AG04450 (cell line): ENCODE data around the gene HAUS2. TPM values are rescaled to one million over a fixed set of nuclear protein-coding genes. Genes with fewer than 3 reads are reported as not detected.
"Not testable (repeated sequence)": the region's sequence is repeated elsewhere in the genome, so short reads cannot be mapped to it uniquely, and the experiment has no call there.

Source experiments
- CTCF ChIA-PET: fragments of 300-600, 350-600 bp; formaldehyde crosslinking; extraction: SDS; loops from one replicate; lab custom pipeline; 2022; ENCODE audit warnings: antibody characterized with exemption, inconsistent platforms; lab: Charles Lee
- POLR2A ChIA-PET: fragments of 350-600 bp; formaldehyde crosslinking; extraction: SDS; loops from one replicate; lab custom pipeline; 2021; ENCODE audit warnings: antibody characterized with exemption, inconsistent platforms; lab: Yijun Ruan, JAX
- DNase-seq: peaks from one replicate; pipeline ENCODE4 v3.0.0-alpha.2; 2011; ENCODE audit warnings: low read depth, low spot score
- H3K27ac ChIP-seq: one replicate; pipeline ENCODE4 v1.5.1; 2012; ENCODE audit warnings: low read depth, low read length, control low read depth
- H3K27me3 ChIP-seq: one replicate; pipeline ENCODE4 v1.6.0; 2012; ENCODE audit warnings: low read length; ENCODE audit not compliant: control insufficient read depth, insufficient read depth
- H3K4me3 ChIP-seq: 2 replicates; pipeline ENCODE4 v1.5.1; 2011; ENCODE audit warnings: mild to moderate bottlenecking, low read depth, low read length, control low read depth
- H3K9me3 ChIP-seq: 2 replicates; pipeline ENCODE4 v1.5.1; 2012; ENCODE audit warnings: low read length; ENCODE audit not compliant: control insufficient read depth, insufficient read depth
- polyA plus RNA-seq: library from polyadenylated mRNA; depleted of rRNA; stranded (reverse); fragments of >200 nt; gene quantifications from 2 replicates; pipeline ENCODE4 v1.2.3, GENCODE V29; 2011
- TF ChIP-seq, protein P1 (sequence below): IDR thresholded peaks from 2 replicates; pipeline ENCODE4 v1.5.1; 2011; ENCODE audit warnings: low read depth, low read length, control low read depth, inconsistent platforms

The HAUS2 gene
- polyA plus RNA-seq, 1 experiment: 30.6 TPM

DNA sequence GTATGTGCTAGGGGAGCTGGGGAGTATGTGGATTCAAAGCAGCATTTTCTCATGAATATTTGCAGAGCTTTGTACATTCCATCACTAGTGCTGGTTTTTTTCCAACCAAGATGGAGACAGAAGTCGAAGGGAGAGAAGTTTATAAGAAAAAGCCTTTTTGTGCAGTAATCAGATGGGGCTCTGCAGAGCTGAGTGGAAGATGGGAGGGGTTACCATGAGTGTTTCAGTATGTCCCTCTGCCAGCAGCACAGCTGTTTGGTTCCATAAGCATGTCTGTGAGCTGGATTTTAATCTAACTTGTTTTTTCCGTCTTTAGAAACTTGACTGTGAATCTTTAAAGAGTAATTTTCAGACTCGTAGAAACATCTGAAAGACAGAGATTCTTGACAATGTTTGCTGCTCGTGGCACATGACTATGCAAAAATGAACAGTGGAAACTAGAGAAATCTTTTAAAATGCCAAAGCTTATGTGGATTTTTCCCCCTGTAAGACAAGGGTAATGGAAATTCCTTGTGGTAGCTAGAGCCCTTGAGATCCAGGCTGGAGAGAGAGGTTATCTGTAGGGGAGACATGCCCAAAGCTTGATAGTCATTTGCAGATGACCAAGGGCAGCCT is 47.1 kb downstream of the HAUS2 start:
- H3K27me3 ChIP-seq: no peaks in the 10 kb centered on the region
- DNase-seq: no peak
- H3K9me3 ChIP-seq: no peaks in the 10 kb centered on the region
- H3K4me3 ChIP-seq: no peak overlapping the region
- no peak overlapping the region for H3K27ac ChIP-seq
- TF ChIP-seq, protein P1, sequence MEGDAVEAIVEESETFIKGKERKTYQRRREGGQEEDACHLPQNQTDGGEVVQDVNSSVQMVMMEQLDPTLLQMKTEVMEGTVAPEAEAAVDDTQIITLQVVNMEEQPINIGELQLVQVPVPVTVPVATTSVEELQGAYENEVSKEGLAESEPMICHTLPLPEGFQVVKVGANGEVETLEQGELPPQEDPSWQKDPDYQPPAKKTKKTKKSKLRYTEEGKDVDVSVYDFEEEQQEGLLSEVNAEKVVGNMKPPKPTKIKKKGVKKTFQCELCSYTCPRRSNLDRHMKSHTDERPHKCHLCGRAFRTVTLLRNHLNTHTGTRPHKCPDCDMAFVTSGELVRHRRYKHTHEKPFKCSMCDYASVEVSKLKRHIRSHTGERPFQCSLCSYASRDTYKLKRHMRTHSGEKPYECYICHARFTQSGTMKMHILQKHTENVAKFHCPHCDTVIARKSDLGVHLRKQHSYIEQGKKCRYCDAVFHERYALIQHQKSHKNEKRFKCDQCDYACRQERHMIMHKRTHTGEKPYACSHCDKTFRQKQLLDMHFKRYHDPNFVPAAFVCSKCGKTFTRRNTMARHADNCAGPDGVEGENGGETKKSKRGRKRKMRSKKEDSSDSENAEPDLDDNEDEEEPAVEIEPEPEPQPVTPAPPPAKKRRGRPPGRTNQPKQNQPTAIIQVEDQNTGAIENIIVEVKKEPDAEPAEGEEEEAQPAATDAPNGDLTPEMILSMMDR: no peak
- POLR2A ChIA-PET: interaction anchor here (1.1 kb wide), 1 partner anchor 21 kb away, joined by 5 read pairs; the partner anchor contains the start of gene STARD9
- CTCF ChIA-PET: no interaction called here

- H3K4me3 ChIP-seq, H3K27ac ChIP-seq, CTCF ChIA-PET, H3K9me3 ChIP-seq, POLR2A ChIA-PET, DNase-seq, H3K27me3 ChIP-seq: not testable (repeated sequence)
These were observed 52.7 kb downstream of the HAUS2 start for GRCh38 chr15:42601316-42601715.

DNA sequence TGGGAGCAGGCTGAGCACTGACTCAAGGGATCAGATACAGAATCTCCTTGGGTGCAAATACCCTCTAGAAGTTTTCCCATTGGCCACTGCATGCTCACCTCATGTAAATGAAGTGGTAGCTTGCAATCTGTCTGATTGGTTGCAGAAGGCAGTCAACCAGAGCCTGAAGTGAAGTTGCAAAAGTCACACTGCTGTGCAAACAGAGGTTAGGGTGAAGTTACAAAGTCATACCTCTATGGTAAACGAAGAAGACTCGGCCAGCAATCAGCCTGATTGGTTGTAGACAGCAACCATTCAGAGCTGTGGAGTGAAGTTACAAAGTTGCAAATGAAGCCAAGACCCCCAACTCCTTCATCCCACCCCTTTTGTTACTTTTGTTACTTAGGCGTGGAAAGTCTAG is 53.9 kb downstream of the HAUS2 start:
- Histone ChIP-seq H3K27me3 (no peaks in the 10 kb centered on the region), H3K4me3 (no peak overlapping the region), H3K9me3 (no peaks in the 10 kb centered on the region), H3K27ac (no peak overlapping the region)
- POLR2A ChIA-PET: no interaction called here
- CTCF ChIA-PET: no interaction called here
- DNase-seq: no peak
- TF ChIP-seq, protein P1: no peak

DNA sequence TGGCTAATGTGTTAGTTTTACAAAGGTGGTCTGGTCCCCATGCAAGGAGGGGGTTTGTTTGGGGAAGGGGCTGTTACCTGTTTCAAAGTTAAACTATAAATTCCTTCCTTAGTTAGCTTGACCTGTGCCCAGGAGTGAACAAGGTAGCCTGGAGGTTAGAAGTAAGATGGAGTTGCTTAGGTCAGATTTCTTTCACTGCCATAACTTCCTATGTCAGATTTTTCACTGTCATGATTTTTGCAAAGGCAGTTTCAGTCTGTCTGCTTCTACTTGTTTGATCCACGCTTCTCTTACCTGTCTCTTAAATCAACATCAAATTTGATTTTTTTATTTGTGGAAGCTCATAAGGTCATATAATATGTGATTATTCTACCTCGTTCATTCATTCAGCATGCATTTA is 55.3 kb downstream of the HAUS2 start:
- Histone ChIP-seq H3K4me3 (no peak overlapping the region), H3K27me3 (no peaks in the 10 kb centered on the region), H3K9me3 (no peaks in the 10 kb centered on the region), H3K27ac (no peak overlapping the region)
- POLR2A ChIA-PET: no interaction called here
- no peak for DNase-seq
- TF ChIP-seq, protein P1: no peak
- CTCF ChIA-PET: no interaction called here

GRCh38 chr15:42604894-42605744 is 56.5 kb downstream of the HAUS2 start:
- no peak overlapping the region for H3K4me3 ChIP-seq
- no peaks in the 10 kb centered on the region for H3K27me3 ChIP-seq
- no peaks in the 10 kb centered on the region for H3K9me3 ChIP-seq
- ChIA-PET CTCF (interaction anchor here (0.6 kb wide), 1 partner anchor 129 kb away, joined by 4 read pairs; no protein-coding TSS in a partner anchor), POLR2A (no interaction called here)
- H3K27ac ChIP-seq: no peak overlapping the region
- TF ChIP-seq, protein P1: no peak
- no peak for DNase-seq
